Lower leg skin (tissue), 3 donors: Measurements from ENCODE around the gene CLIP2.

Experiments used
- POLR2A ChIP-seq, 2 donors: fragments of 450-650 bp; IDR thresholded peaks; one replicate each; pipeline ENCODE4 v1.6.1; 2016 to 2017; ENCODE audit warnings: antibody characterized with exemption in 2 of 2, mild to moderate bottlenecking in 1 of 2, moderate library complexity in 1 of 2
- TF ChIP-seq, protein P1 (sequence below), 3 donors: fragments of 450-650 bp; IDR thresholded peaks; one replicate each; pipeline ENCODE4 v1.5.1; 2016; ENCODE audit warnings: antibody characterized with exemption in 3 of 3, mild to moderate bottlenecking in 3 of 3, moderate library complexity in 2 of 3

DNA sequence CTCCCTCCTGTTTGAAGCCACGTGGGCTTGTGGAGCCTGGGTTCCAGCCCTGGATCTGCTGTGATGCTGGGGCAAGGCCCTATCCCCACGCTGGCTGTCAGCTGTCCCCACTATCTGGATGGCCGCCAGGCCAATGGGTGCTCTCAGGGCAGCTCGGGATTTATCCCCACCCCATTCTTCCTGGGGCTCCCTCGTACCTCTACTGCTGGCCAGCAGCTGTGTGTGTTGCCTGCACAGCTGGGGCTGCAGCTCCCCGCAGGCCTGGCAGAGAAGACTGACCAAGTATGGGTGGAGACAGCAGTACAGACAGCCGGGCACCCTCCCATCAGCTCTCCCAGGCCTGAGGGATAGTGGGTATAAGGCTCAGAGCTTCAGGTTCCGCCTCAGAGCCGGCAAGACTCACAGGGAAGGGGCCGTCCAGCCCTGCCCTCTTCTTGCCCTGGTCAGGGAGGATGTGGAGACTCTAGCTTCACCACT lies 13.6 kb downstream of the CLIP2 start:
- TF ChIP-seq, protein P1, sequence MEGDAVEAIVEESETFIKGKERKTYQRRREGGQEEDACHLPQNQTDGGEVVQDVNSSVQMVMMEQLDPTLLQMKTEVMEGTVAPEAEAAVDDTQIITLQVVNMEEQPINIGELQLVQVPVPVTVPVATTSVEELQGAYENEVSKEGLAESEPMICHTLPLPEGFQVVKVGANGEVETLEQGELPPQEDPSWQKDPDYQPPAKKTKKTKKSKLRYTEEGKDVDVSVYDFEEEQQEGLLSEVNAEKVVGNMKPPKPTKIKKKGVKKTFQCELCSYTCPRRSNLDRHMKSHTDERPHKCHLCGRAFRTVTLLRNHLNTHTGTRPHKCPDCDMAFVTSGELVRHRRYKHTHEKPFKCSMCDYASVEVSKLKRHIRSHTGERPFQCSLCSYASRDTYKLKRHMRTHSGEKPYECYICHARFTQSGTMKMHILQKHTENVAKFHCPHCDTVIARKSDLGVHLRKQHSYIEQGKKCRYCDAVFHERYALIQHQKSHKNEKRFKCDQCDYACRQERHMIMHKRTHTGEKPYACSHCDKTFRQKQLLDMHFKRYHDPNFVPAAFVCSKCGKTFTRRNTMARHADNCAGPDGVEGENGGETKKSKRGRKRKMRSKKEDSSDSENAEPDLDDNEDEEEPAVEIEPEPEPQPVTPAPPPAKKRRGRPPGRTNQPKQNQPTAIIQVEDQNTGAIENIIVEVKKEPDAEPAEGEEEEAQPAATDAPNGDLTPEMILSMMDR (IDR thresholded peaks at IDR 0.05) = no peak
- no peak for TF ChIP-seq POLR2A (IDR thresholded peaks at IDR 0.05)
